ENCODE measurements around the gene DPP4.

- no peak for TF ChIP-seq CTCF (IDR thresholded peaks at IDR 0.05)
- TF ChIP-seq POLR2A (IDR thresholded peaks at IDR 0.05), result no peak
Measured at GRCh38 chr2:162009543-162009942, 64.5 kb downstream of the DPP4 start.
